LNCAP (cell line): ENCODE data around the gene SLC25A31.

Experiments
- CTCF ChIP-seq: fragments of 450-650 bp; IDR thresholded peaks from 2 replicates; pipeline ENCODE4 v1.5.1; 2017; ENCODE audit warnings: mild to moderate bottlenecking

SLC25A31 gene

DNA sequence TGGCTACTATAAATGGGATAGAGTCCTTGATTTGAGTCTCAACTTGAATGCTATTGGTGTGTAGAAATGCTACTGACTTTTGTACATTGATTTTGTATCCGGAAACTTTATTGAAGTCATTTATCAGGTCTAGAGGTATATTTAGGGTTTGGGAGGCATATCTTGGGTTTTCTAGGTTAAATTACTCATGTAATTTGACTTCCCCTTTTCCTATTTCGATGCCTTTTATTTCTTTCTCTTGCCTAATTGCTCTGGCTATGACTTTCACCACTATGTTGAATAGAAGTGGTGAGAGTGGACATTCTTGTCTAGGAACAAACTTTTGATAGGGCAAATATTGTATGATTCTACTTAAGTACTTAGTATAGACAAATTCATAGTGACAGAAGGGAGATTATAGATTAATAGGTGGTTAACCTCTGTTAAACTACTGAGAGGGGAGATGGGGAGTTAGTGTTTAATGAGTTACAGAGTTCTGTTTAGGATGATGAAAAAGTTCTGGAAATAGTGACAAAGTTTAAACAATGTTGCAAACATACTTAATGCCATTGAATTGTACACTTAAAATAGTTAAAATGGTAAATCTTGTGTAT, 29.1 kb downstream of the SLC25A31 start:
- TF ChIP-seq CTCF = no peak

GRCh38 chr4:127759893-127760292, 29.7 kb downstream of the SLC25A31 start:
- no peak for TF ChIP-seq CTCF

DNA sequence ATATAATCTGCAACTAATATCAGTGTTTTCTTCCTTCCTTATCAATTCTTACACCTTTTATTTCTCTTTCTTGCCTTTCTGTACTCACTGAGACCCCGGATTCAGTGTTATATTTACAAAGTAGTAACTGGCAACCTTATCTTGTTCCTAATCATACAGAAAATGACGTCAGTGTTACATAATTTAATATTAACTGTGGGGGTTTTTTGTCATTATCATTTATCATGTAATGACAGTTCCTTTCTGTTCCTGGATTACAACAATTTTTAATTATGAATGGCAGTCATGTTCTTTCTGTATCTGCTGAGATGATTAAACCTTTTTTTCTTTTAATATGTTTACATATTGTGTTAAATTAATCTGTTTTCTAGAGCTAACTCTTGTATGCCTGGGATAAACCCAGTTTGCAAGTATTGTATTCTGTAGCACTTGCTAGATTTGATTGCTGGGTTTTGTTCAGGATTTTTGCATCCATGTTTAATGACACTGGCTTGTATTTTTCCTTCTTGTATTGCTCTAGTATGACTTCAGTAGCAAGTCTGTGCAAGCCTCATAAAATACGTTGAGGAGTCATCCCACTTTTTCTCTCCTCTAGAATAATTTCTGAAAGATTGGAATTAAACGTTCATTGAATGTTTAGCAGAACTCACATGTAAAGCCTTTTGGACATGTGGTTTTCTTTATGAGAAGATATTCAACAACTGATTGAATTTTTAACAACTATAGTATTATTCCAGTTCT, 41.5 kb downstream of the SLC25A31 start:
- no peak for TF ChIP-seq CTCF

DNA sequence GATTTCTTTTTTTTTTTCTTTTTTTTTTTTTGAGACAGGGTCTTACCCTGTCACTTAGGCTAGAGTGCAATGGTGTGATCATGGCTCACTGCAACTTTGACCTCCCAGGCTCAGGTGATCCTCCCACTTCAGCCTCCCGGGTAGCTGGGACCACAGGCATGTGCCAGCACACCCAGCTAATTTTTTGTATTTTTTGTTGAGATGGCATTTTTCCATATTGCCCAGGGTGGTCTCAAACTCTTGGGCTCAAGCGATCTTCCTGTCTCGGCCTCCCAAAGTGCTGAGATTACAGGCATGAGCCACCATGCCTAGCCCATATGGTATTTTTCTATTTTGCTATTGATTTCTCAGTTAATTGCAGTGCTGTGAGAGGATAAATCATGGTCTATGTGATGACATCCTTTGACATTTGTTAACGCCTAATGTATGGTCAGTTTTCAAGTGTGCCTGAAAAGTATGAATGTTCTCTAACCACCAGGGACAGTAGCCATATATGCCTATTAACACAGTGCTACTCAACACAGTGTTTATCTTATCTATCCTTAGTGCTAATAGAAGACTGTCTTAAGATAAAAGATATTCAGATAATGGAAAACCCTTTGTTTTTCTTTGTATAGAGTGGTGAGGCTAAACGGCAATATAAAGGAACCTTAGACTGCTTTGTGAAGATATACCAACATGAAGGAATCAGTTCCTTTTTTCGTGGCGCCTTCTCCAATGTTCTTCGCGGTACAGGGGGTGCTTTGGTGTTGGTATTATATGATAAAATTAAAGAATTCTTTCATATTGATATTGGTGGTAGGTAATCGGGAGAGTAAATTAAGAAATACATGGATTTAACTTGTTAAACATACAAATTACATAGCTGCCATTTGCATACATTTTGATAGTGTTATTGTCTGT, 42.8 kb downstream of the SLC25A31 start:
- no peak for TF ChIP-seq CTCF

DNA sequence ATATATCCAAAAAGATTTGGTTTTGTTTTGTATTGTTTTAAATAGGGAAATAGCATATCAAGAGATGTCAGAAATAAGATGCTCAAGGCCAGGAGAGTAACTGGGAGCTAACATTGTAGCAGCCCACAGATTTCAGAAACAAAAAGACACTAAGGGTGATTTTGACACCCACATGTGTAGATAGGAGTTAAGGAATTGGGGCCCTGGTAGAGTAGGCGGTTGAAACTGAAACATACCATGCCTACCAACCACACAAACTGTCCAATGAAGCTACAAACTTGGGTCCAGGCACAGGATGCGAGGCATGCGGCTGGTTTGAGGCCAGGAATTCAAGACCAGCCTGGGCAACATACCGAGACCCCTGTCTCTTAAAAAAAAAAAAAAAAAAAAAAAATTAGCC, 45.6 kb downstream of the SLC25A31 start:
- TF ChIP-seq CTCF = no peak

DNA sequence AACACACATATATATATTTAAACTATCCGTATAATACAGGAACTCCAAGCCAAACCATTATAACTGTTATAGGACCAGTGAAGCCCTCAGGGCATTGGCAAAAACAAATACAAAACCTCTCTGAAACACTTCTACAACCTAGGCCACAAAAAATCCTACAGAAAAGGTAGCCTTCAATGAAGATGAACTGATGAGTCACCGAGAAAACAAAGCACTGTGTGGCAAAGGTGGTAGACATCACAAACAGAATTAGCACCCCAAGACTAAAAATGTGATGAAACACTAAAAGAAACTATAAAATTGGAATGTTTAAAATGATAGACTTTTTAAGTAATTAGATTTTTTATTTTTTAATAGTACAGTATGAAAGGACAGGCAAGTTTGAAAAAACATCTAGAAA, 46.4 kb downstream of the SLC25A31 start:
- no peak for TF ChIP-seq CTCF

DNA sequence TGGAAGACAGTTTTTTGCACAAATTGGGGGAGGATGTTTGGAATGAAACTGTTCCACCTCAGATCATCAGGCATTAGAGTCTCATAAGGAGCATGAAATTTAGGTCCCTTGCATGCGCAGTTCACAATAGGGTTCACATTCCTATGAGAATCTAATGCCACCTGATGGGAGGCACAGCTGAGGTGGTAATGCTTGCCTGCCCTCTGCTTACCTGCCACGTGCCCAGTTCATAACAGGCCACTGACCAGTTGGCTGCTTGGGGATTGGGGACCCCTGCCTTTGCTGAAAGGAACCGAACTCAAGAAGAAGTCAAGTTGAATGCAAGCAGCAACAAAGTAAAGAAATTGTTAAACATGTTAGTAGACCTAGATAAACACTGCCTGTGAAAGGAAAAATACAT, 47.3 kb downstream of the SLC25A31 start:
- TF ChIP-seq CTCF = no peak
